Colonic mucosa (tissue), 4 donors: ENCODE measurements around the gene CEP128. TPM values are rescaled to one million over a fixed set of nuclear protein-coding genes. Genes with fewer than 3 reads are reported as not detected.

Experiments used
- DNase-seq: peaks from one replicate; pipeline ENCODE4 v3.0.0-alpha.2; 2020
- H3K27ac ChIP-seq: fragments of 200-600 bp; one replicate; pipeline ENCODE4 v1.8.0; 2021
- H3K27me3 ChIP-seq: fragments of 200-600 bp; one replicate; pipeline ENCODE4 v1.8.0; 2021
- H3K36me3 ChIP-seq: fragments of 200-600 bp; one replicate; pipeline ENCODE4 v1.8.0; 2021
- H3K4me1 ChIP-seq: fragments of 200-600 bp; one replicate; pipeline ENCODE4 v1.8.0; 2021; ENCODE audit warnings: mild to moderate bottlenecking
- H3K4me3 ChIP-seq: fragments of 200-600 bp; one replicate; pipeline ENCODE4 v1.8.0; 2021
- H3K9ac ChIP-seq, 2 donors: one replicate each; pipeline ENCODE4 v1.7.0; 2013; ENCODE audit warnings: control low read depth in 2 of 2, low read depth in 2 of 2, low read length in 2 of 2
- H3K9me3 ChIP-seq: fragments of 200-600 bp; one replicate; pipeline ENCODE4 v1.8.0; 2021
- intact Hi-C: fragments of 100-400 bp; cut with DNase I; formaldehyde crosslinking; loops from one replicate; pipeline ENCODE4 v1.14.1; 2022
- total RNA-seq, 2 donors: library from RNA; stranded (reverse); fragmentation: NEBNext Ultra II Directional in 1 of 2; extraction: Animal tissue kit (Norgen Biotek cat#: 25700) in 1 of 2; gene quantifications; one replicate each; pipeline ENCODE4 v1.2.1, GENCODE V29; 2021
- TF ChIP-seq, protein P1 (sequence below): fragments of 200-600 bp; IDR thresholded peaks from one replicate; pipeline ENCODE4 v1.8.0; 2022; ENCODE audit warnings: antibody characterized with exemption, mild to moderate bottlenecking
- donor health status: healthy.
- donor health status: DM: no; HTN: no; CAD: no.
- donor health status: DM: no; HTN: no; CAD: no.

Gene CEP128
- total RNA-seq, 2 donors from 2014 or later = 4.4 to 11.6 TPM

DNA sequence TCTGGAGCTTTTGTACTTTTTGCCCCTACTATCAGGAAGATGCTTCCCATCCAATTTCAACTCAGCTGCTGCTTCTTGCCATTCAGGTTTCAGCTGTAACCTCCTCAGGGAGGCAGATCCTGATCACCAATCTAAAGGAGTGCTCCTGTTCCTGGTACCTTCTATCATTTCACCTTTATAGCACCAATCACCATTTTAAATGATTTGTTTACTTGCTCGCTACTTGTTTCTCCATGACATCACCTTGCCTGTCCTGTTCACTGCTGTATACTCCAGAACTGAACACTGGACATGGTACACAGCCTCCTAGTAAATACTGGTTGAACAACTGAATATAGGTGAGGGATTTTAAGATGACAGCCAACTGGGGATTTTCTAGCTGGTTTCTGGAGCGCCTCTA lies 443.0 kb downstream of the CEP128 start:
- Histone ChIP-seq H3K4me1 (no peaks in the 10 kb centered on the region), H3K9me3 (no peaks in the 10 kb centered on the region), H3K27me3 (no peaks in the 10 kb centered on the region), H3K4me3 (no peak overlapping the region), H3K36me3 (no peaks in the 10 kb centered on the region), H3K27ac (no peak overlapping the region), H3K9ac (no peak overlapping the region)
- no peak for DNase-seq
- intact Hi-C loops = no loop called here
- TF ChIP-seq, protein P1, sequence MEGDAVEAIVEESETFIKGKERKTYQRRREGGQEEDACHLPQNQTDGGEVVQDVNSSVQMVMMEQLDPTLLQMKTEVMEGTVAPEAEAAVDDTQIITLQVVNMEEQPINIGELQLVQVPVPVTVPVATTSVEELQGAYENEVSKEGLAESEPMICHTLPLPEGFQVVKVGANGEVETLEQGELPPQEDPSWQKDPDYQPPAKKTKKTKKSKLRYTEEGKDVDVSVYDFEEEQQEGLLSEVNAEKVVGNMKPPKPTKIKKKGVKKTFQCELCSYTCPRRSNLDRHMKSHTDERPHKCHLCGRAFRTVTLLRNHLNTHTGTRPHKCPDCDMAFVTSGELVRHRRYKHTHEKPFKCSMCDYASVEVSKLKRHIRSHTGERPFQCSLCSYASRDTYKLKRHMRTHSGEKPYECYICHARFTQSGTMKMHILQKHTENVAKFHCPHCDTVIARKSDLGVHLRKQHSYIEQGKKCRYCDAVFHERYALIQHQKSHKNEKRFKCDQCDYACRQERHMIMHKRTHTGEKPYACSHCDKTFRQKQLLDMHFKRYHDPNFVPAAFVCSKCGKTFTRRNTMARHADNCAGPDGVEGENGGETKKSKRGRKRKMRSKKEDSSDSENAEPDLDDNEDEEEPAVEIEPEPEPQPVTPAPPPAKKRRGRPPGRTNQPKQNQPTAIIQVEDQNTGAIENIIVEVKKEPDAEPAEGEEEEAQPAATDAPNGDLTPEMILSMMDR = no peak

DNA sequence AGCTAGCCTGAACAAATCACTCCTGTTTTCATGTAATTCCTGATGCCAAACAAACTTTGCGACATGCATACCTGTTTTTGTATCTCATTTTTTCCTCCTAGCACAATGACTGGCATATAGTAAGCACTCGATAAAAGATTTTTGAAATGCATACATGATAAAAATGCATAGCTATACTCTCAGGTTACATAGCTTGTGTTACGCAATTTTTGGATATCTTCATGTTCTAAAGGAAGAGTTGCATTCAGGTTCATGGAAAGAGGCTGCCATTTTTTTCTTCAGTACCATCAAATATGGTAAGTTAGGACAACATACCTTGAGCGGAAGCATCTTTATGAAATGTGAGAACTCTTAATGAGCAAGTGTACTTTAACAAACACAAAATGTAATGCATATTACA lies 445.4 kb downstream of the CEP128 start:
- Histone ChIP-seq H3K9ac (no peak overlapping the region), H3K4me1 (no peaks in the 10 kb centered on the region), H3K27me3 (no peaks in the 10 kb centered on the region), H3K27ac (no peak overlapping the region), H3K36me3 (no peaks in the 10 kb centered on the region), H3K4me3 (no peak overlapping the region), H3K9me3 (no peaks in the 10 kb centered on the region)
- DNase-seq = no peak
- TF ChIP-seq, protein P1 = no peak
- intact Hi-C loops = no loop called here

DNA sequence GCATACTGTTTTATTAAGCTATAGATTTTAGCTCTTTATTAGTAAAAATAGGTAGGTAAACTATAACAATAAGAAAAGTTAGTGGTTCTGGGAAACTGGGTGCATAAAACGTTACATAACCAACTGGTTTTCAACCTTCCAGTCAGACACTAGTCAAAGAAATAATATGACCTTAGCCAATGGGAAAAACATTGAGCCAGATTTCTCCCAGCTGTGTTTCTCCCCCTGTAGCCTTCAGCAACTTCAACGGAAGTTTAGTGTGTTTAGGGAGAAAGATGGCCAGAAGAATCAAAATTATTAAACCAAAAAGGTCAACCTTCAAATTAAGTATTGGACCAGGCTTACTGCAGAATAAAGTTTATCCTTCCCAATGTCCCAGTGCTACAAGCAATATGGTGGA lies 446.8 kb downstream of the CEP128 start:
- Histone ChIP-seq H3K9ac (no peak overlapping the region), H3K27me3 (no peaks in the 10 kb centered on the region), H3K4me3 (no peak overlapping the region), H3K27ac (no peak overlapping the region), H3K9me3 (no peaks in the 10 kb centered on the region), H3K36me3 (no peaks in the 10 kb centered on the region), H3K4me1 (no peaks in the 10 kb centered on the region)
- TF ChIP-seq, protein P1 = no peak
- DNase-seq = no peak
- intact Hi-C loops = no loop called here

DNA sequence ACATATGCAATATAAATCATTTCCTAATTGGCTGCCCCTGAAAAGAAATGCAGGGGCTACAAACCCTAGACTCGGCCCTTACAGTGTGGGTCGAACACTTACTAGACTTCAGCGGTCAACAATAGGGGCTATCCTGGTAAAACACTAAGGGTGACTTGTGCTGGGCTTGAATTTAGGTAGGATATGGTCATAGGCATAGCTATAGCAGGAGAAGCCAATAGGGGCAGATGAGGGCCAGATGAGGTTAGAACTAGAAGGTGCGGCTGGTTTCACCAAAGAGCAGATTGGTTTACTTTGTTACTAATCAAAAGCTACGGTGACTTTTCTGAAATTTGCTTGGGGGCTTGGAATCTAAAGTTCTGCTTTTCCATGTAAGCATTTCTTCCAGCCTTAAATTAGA lies 447.9 kb downstream of the CEP128 start:
- intact Hi-C loops = no loop called here

DNA sequence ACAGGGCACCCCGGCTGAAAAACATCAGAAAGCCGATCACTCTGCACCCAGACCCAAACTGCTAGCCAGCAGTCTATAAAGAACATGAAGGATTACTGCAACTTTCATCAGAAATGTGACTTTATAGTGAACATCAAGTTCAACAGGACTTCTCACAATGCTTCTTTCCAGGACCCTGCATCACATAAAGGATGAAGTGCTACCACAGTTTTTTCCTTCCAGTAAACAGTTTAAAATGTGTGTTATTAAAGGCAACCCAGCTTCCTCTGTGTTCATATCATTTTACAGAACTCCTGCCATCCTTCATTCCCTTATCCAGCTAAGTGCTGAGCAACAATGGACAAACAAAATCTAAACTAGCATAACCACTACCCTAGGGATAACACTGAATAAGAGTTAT lies 449.9 kb downstream of the CEP128 start:
- no peak overlapping the region for H3K4me3 ChIP-seq
- H3K9me3 ChIP-seq = no peaks in the 10 kb centered on the region
- H3K36me3 ChIP-seq = no peaks in the 10 kb centered on the region
- TF ChIP-seq, protein P1 = no peak
- H3K27me3 ChIP-seq = no peaks in the 10 kb centered on the region
- intact Hi-C loops = no loop called here
- H3K9ac ChIP-seq = no peak overlapping the region
- no peak overlapping the region for H3K27ac ChIP-seq
- no peak for DNase-seq
- H3K4me1 ChIP-seq = no peaks in the 10 kb centered on the region

More for the DNA sequence above, 447.9 kb downstream of the CEP128 start:
- H3K27me3 ChIP-seq = no peaks in the 10 kb centered on the region
- H3K27ac ChIP-seq = no peak overlapping the region
- H3K9ac ChIP-seq = no peak overlapping the region
- H3K4me3 ChIP-seq = no peak overlapping the region
- no peaks in the 10 kb centered on the region for H3K36me3 ChIP-seq
- no peaks in the 10 kb centered on the region for H3K9me3 ChIP-seq
- TF ChIP-seq, protein P1 = no peak
- H3K4me1 ChIP-seq = no peaks in the 10 kb centered on the region
- no peak for DNase-seq

DNA sequence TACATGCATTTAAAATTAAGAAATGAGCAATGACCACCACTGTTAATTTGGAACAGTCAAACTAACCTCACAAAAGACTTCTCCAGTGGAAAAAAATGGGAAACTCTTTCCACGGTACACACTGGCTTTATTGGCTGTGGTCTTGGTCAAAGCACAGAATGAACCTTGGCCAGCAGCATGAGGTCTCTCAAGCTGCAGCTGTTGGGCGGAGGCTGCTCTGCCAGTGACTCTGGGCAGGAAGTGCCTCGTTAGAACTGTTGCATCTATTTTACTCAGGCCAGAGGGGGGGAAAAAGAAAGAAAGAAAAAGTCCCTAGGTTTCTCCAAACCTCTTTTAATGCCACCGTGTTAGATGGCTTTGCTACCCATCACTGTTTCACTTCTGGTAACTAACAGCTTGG lies 450.4 kb downstream of the CEP128 start:
- Histone ChIP-seq H3K36me3 (no peaks in the 10 kb centered on the region), H3K27ac (no peak overlapping the region), H3K27me3 (no peaks in the 10 kb centered on the region), H3K9ac (no peak overlapping the region), H3K4me1 (no peaks in the 10 kb centered on the region), H3K4me3 (no peak overlapping the region), H3K9me3 (no peaks in the 10 kb centered on the region)
- DNase-seq = peak; percentile 48
- intact Hi-C loops = no loop called here
- TF ChIP-seq, protein P1 = no peak
